B cell (primary cell): ENCODE data around the gene PARS2. TPM values are rescaled to one million over a fixed set of nuclear protein-coding genes. Genes with fewer than 3 reads are reported as not detected.

ENCODE experiments used
- ATAC-seq: fragments of 200-7000 bp; cut with Tn5 transposase; one replicate; pipeline ENCODE4 v1.10.0; 2021; ENCODE audit warnings: low read depth, mild to moderate bottlenecking, moderate number of reproducible peaks, moderate library complexity
- CTCF ChIA-PET: fragments of 350-600 bp; sonication (Branson Sonifier 250); formaldehyde crosslinking; loops from one replicate; lab custom pipeline; 2021; ENCODE audit warnings: antibody characterized with exemption, inconsistent platforms; lab: Charles Lee
- POLR2A ChIA-PET: fragments of 350-600 bp; sonication (Branson Sonifier 250); formaldehyde crosslinking; loops from one replicate; lab custom pipeline; 2021; ENCODE audit warnings: antibody characterized with exemption; lab: Charles Lee
- DNase-seq: peaks from one replicate; pipeline ENCODE4 v3.0.0; 2013
- H2AFZ ChIP-seq: 2 replicates; pipeline ENCODE4 v1.6.1; 2012; ENCODE audit warnings: mild to moderate bottlenecking, low read depth, low read length; ENCODE audit not compliant: insufficient read depth, poor library complexity, severe bottlenecking
- H3K27ac ChIP-seq, 2 donors: 1 replicate in 1 of 2; 2 replicates in 1 of 2; pipeline ENCODE4 v1.5.1; 2012 to 2013; ENCODE audit warnings: low read length in 2 of 2, mild to moderate bottlenecking in 2 of 2, moderate library complexity in 1 of 2
- H3K27me3 ChIP-seq, 4 experiments: fragments of 200-600 bp in 1 of 4; sonication (generic) in 1 of 4; replicated peaks in 1 of 4; 1 replicate in 2 of 4; 2 replicates in 2 of 4; pipeline versions ENCODE4 v1.6.1 to v1.7.0; 2013 to 2016; ENCODE audit warnings: low read length in 3 of 4, mild to moderate bottlenecking in 2 of 4, mixed read lengths in 1 of 4, moderate library complexity in 1 of 4; ENCODE audit not compliant: insufficient read depth in 4 of 4, control insufficient read depth in 3 of 4; ENCODE audit errors: control extremely low read depth in 1 of 4
- H3K36me3 ChIP-seq, 2 experiments: replicated peaks in 1 of 2; 1 replicate in 1 of 2; 2 replicates in 1 of 2; pipeline versions ENCODE4 v1.6.1 to v1.7.1; 2013; ENCODE audit warnings: low read length in 1 of 2; ENCODE audit not compliant: insufficient read depth in 2 of 2, control insufficient read depth in 1 of 2; ENCODE audit errors: control extremely low read depth in 1 of 2, extremely low read depth in 1 of 2
- H3K4me1 ChIP-seq, 2 donors: fragments of 200-600 bp in 1 of 2; sonication (generic) in 1 of 2; 1 replicate in 1 of 2; 2 replicates in 1 of 2; pipeline versions ENCODE4 v1.5.1 to v1.6.1; 2013 to 2017; ENCODE audit warnings: low read length in 2 of 2; ENCODE audit not compliant: control insufficient read depth in 2 of 2, insufficient read depth in 2 of 2
- H3K4me2 ChIP-seq: replicated peaks from 2 replicates; pipeline ENCODE3; 2012; ENCODE audit warnings: mild to moderate bottlenecking, low read depth, low read length; ENCODE audit not compliant: poor library complexity, severe bottlenecking
- H3K4me3 ChIP-seq, 5 experiments: fragments of 200-600 bp in 1 of 5; sonication (generic) in 1 of 5; 1 replicate in 3 of 5; 2 replicates in 2 of 5; pipeline versions ENCODE4 v1.5.1 to v1.7.0; 2011 to 2016; ENCODE audit warnings: low read length in 4 of 5, mild to moderate bottlenecking in 4 of 5, low read depth in 2 of 5, control low read depth in 1 of 5, moderate library complexity in 1 of 5; ENCODE audit not compliant: insufficient read depth in 1 of 5; ENCODE audit errors: control extremely low read depth in 1 of 5, extremely low read depth in 1 of 5
- H3K79me2 ChIP-seq: fragments of 200-600 bp; sonication (generic); one replicate; pipeline ENCODE4 v1.6.0; 2016; ENCODE audit warnings: low read length; ENCODE audit not compliant: control insufficient read depth, insufficient read depth
- H3K9ac ChIP-seq: fragments of 200-600 bp; sonication (generic); 2 replicates; pipeline ENCODE4 v1.6.1; 2017; ENCODE audit warnings: mild to moderate bottlenecking, low read length, moderate library complexity
- H3K9me3 ChIP-seq, 3 donors: one replicate each; pipeline versions ENCODE4 v1.6.1 to v1.7.1; 2013; ENCODE audit warnings: low read length in 2 of 3; ENCODE audit not compliant: control insufficient read depth in 2 of 3, insufficient read depth in 1 of 3; ENCODE audit errors: control extremely low read depth in 1 of 3
- H4K20me1 ChIP-seq: 2 replicates; pipeline ENCODE4 v1.6.0; 2012; ENCODE audit warnings: mild to moderate bottlenecking, low read length; ENCODE audit not compliant: insufficient read depth, control insufficient read depth, poor library complexity, severe bottlenecking
- H3K27ac Mint-ChIP-seq: one replicate; pipeline ENCODE4 v1.8.0; 2021; ENCODE audit warnings: mixed read lengths
- H3K27me3 Mint-ChIP-seq: one replicate; pipeline ENCODE4 v1.8.0; 2021; ENCODE audit warnings: mixed read lengths
- H3K4me1 Mint-ChIP-seq: one replicate; pipeline ENCODE4 v1.8.0; 2021; ENCODE audit warnings: mixed read lengths
- H3K4me3 Mint-ChIP-seq: one replicate; pipeline ENCODE4 v1.8.0; 2021; ENCODE audit warnings: mixed read lengths
- H3K9me3 Mint-ChIP-seq: one replicate; pipeline ENCODE4 v1.8.0; 2022; ENCODE audit warnings: mixed read lengths; ENCODE audit not compliant: insufficient read depth
- CTCF ChIP-seq: fragments of 200-600 bp; IDR thresholded peaks from one replicate; pipeline ENCODE4 v1.8.0; 2022; ENCODE audit warnings: antibody characterized with exemption, mild to moderate bottlenecking
- EZH2 ChIP-seq: IDR thresholded peaks from 2 replicates; pipeline ENCODE4 v1.6.1; 2012; ENCODE audit warnings: borderline replicate concordance, low read depth, mild to moderate bottlenecking, moderate library complexity, low read length; ENCODE audit not compliant: insufficient read depth, poor library complexity, severe bottlenecking
- WGBS: methylation state at CpG from one replicate; pipeline ENCODE4 v1.1.5; 2013; ENCODE audit warnings: missing lambda C conversion rate; ENCODE audit not compliant: insufficient coverage; 5-methylcytosine and 5-hydroxymethylcytosine counted together
- intact Hi-C: fragments of 100-400 bp; cut with micrococcal nuclease; formaldehyde crosslinking; loops from one replicate; pipeline ENCODE4 v1.10.0; 2022
- polyA plus RNA-seq: library from polyadenylated mRNA; depleted of rRNA; stranded (reverse); fragments of >200 nt; gene quantifications from 2 replicates; pipeline ENCODE4 v1.2.3, GENCODE V29; 2012
- total RNA-seq, 2 donors: library from RNA; stranded (reverse); fragments of 120-200 nt in 1 of 2; gene quantifications; 1 replicate in 1 of 2; 2 replicates in 1 of 2; pipeline versions ENCODE4 v1.2.3 to v1.2.4, GENCODE V29; 2013 to 2022

Gene PARS2
- total and polyA plus RNA-seq, 2 donors (not counting 1 experiment from before 2014, with no cell fraction given): 1.00 to 4.9 TPM

- Histone ChIP-seq H3K4me3 (no peak overlapping the region), H3K79me2 (no peaks in the 10 kb centered on the region), H2AFZ (no peak overlapping the region), H3K4me1 (no peaks in the 10 kb centered on the region), H4K20me1 (no peaks in the 10 kb centered on the region), H3K9me3 (no peaks in the 10 kb centered on the region), H3K4me2 (no peak overlapping the region), H3K9ac (no peak overlapping the region), H3K27ac (no peak overlapping the region), H3K36me3 (no peaks in the 10 kb centered on the region), H3K27me3 (no peaks in the 10 kb centered on the region)
- H3K4me1 Mint-ChIP-seq: no peaks in the 10 kb centered on the region
- ATAC-seq: no peak
- no peaks in the 10 kb centered on the region for H3K9me3 Mint-ChIP-seq
- no peak overlapping the region for H3K4me3 Mint-ChIP-seq
- no peak overlapping the region for H3K27ac Mint-ChIP-seq
- H3K27me3 Mint-ChIP-seq: peaks cover 3% of the 10 kb centered on the region
- CTCF ChIA-PET: no interaction called here
- WGBS: 91% methylated on average over 5 of the region's 6 CpGs
- TF ChIP-seq CTCF (no peak), EZH2 (no peak)
- intact Hi-C loops: no loop called here
- POLR2A ChIA-PET: no interaction called here
- no peak for DNase-seq
Measured at GRCh38 chr1:54750596-54750995, 13.7 kb downstream of the PARS2 start.

- no peaks in the 10 kb centered on the region for H4K20me1 ChIP-seq
- H2AFZ ChIP-seq: no peak overlapping the region
- ChIA-PET CTCF (no interaction called here), POLR2A (no interaction called here)
- Mint-ChIP-seq H3K27me3 (peaks cover 3% of the 10 kb centered on the region), H3K9me3 (no peaks in the 10 kb centered on the region), H3K27ac (no peak overlapping the region), H3K4me1 (no peaks in the 10 kb centered on the region), H3K4me3 (no peak overlapping the region)
- no peak overlapping the region for H3K4me2 ChIP-seq
- no peaks in the 10 kb centered on the region for H3K27me3 ChIP-seq
- ATAC-seq (no peak), DNase-seq (no peak)
- no peaks in the 10 kb centered on the region for H3K4me1 ChIP-seq
- intact Hi-C loops: no loop called here
- no peaks in the 10 kb centered on the region for H3K9me3 ChIP-seq
- no peak overlapping the region for H3K9ac ChIP-seq
- no peaks in the 10 kb centered on the region for H3K79me2 ChIP-seq
- peaks cover 0 to 2% of the 10 kb centered on the region in 2 experiments for H3K36me3 ChIP-seq
- WGBS: 88% methylated on average over 13 of the region's 14 CpGs
- H3K27ac ChIP-seq: no peak overlapping the region
- TF ChIP-seq EZH2 (no peak), CTCF (no peak)
- no peak overlapping the region for H3K4me3 ChIP-seq
Measured at GRCh38 chr1:54748094-54748835, 16.1 kb downstream of the PARS2 start.
